GM18499 (cell line): ENCODE data around the gene HAGH.

Experiments
- ATAC-seq: cut with Tn5 transposase; IDR thresholded peaks from one replicate; pipeline ENCODE4 v1.9.1; 2021; ENCODE audit warnings: moderate number of reproducible peaks; ENCODE audit not compliant: insufficient read depth, unreplicated experiment

HAGH gene

GRCh38 chr16:1776672-1776955 lies 50.0 kb downstream of the HAGH start:
- no peak for ATAC-seq

GRCh38 chr16:1775846-1776671 lies 50.6 kb downstream of the HAGH start:
- ATAC-seq: no peak

GRCh38 chr16:1775006-1775845 lies 51.4 kb downstream of the HAGH start:
- no peak for ATAC-seq

- no peak for ATAC-seq
Observed at GRCh38 chr16:1774448-1774780, 52.2 kb downstream of the HAGH start.

GRCh38 chr16:1773703-1774447 lies 52.8 kb downstream of the HAGH start:
- ATAC-seq: no peak

GRCh38 chr16:1772908-1773702 lies 53.5 kb downstream of the HAGH start, which contains the start of gene MRPS34:
MRPS34 (minus strand) TSS chr16:1773134; CDS start chr16:1773119, 15 bp downstream.
- ATAC-seq: no peak

GRCh38 chr16:1772362-1772907 lies 54.2 kb downstream of the HAGH start, which contains the start of gene EME2:
EME2 (plus strand) TSS chr16:1772810; CDS start chr16:1773228, 418 bp downstream.
- ATAC-seq: no peak

GRCh38 chr16:1771864-1772361 lies 54.7 kb downstream of the HAGH start:
- ATAC-seq: no peak

- no peak for ATAC-seq
Observed at GRCh38 chr16:1771188-1771863, 55.3 kb downstream of the HAGH start, which contains the start of gene NME3. NME3 (minus strand) TSS chr16:1771543; CDS start chr16:1771534, 9 bp downstream.

GRCh38 chr16:1770328-1771187 lies 56.1 kb downstream of the HAGH start:
- ATAC-seq: no peak

- ATAC-seq: no peak
Observed at GRCh38 chr16:1769402-1770300, 57.0 kb downstream of the HAGH start.

- no peak for ATAC-seq
Observed at GRCh38 chr16:1768767-1769401, 57.7 kb downstream of the HAGH start.

- ATAC-seq: no peak
Observed at GRCh38 chr16:1768061-1768766, 58.4 kb downstream of the HAGH start.

GRCh38 chr16:1767116-1767994 lies 59.3 kb downstream of the HAGH start:
- ATAC-seq: no peak

- no peak for ATAC-seq
Observed at GRCh38 chr16:1766701-1767100, 59.9 kb downstream of the HAGH start.
